GM23338 (cell line): Measurements from ENCODE around the gene MCTP2. TPM values are rescaled to one million over a fixed set of nuclear protein-coding genes. Genes with fewer than 3 reads are reported as not detected.

Experiments used
- ATAC-seq: fragments of 200-7000 bp; cut with Tn5 transposase; 3 replicates; pipeline ENCODE4 v1.9.1; 2020
- DNase-seq: peaks from one replicate; pipeline ENCODE4 v3.0.0-alpha.2; 2015; ENCODE audit warnings: low spot score
- H2AFZ ChIP-seq: fragments of 200-600 bp; sonication (generic); 2 replicates; pipeline ENCODE4 v1.8.0; 2016; ENCODE audit warnings: antibody characterized with exemption, mild to moderate bottlenecking, moderate library complexity
- H3F3A ChIP-seq: fragments of 200-600 bp; sonication (generic); replicated peaks from 2 replicates; pipeline ENCODE4 v1.8.0; 2017; ENCODE audit warnings: antibody characterized with exemption, mixed run types, low read depth
- H3K27ac ChIP-seq: fragments of 200-600 bp; sonication (generic); 2 replicates; pipeline ENCODE4 v1.6.1; 2016; ENCODE audit warnings: low read depth
- H3K27me3 ChIP-seq: fragments of 200-600 bp; sonication (generic); 2 replicates; pipeline ENCODE4 v1.8.0; 2016; ENCODE audit warnings: mild to moderate bottlenecking, mixed run types, moderate library complexity; ENCODE audit not compliant: insufficient read depth
- H3K36me3 ChIP-seq: fragments of 200-600 bp; sonication (generic); 2 replicates; pipeline ENCODE4 v1.8.0; 2016; ENCODE audit warnings: mild to moderate bottlenecking; ENCODE audit not compliant: insufficient read depth
- H3K4me1 ChIP-seq: fragments of 200-600 bp; sonication (generic); 2 replicates; pipeline ENCODE4 v1.8.0; 2016; ENCODE audit warnings: mild to moderate bottlenecking, moderate library complexity; ENCODE audit not compliant: insufficient read depth
- H3K4me2 ChIP-seq: fragments of 200-600 bp; sonication (generic); 2 replicates; pipeline ENCODE4 v1.7.1; 2017; ENCODE audit warnings: mixed run types
- H3K4me3 ChIP-seq: fragments of 200-600 bp; sonication (generic); 2 replicates; pipeline ENCODE4 v1.6.1; 2016; ENCODE audit warnings: mixed run types
- H3K79me2 ChIP-seq: fragments of 200-600 bp; sonication (generic); replicated peaks from 2 replicates; pipeline ENCODE4 v1.8.0; 2017; ENCODE audit warnings: mild to moderate bottlenecking; ENCODE audit not compliant: insufficient read depth
- H3K9me2 ChIP-seq: fragments of 200-600 bp; sonication (generic); 2 replicates; pipeline ENCODE4 v1.8.0; 2017; ENCODE audit not compliant: insufficient read depth
- H4K20me1 ChIP-seq: fragments of 200-600 bp; sonication (generic); replicated peaks from 2 replicates; pipeline ENCODE4 v1.8.0; 2017; ENCODE audit warnings: mild to moderate bottlenecking; ENCODE audit not compliant: insufficient read depth
- H3K27ac Mint-ChIP-seq: 2 replicates; pipeline ENCODE4 v1.8.0; 2020; ENCODE audit warnings: inconsistent platforms, mild to moderate bottlenecking, moderate library complexity, mixed read lengths
- H3K27me3 Mint-ChIP-seq: 3 replicates; pipeline ENCODE4 v1.8.0; 2022; ENCODE audit warnings: low read depth, mild to moderate bottlenecking, moderate library complexity, mixed read lengths, inconsistent platforms; ENCODE audit not compliant: insufficient read depth, poor library complexity
- H3K36me3 Mint-ChIP-seq: 3 replicates; pipeline ENCODE4 v1.8.0; 2021; ENCODE audit warnings: low read depth, mild to moderate bottlenecking, inconsistent platforms, moderate library complexity, mixed read lengths
- H3K4me1 Mint-ChIP-seq: 3 replicates; pipeline ENCODE4 v1.8.0; 2020; ENCODE audit warnings: mild to moderate bottlenecking, inconsistent platforms, mixed read lengths
- H3K4me3 Mint-ChIP-seq: 3 replicates; pipeline ENCODE4 v1.8.0; 2021; ENCODE audit warnings: moderate library complexity, mild to moderate bottlenecking, inconsistent platforms, mixed read lengths
- H3K9me3 Mint-ChIP-seq: 3 replicates; pipeline ENCODE4 v1.8.0; 2020; ENCODE audit warnings: moderate library complexity, mild to moderate bottlenecking, inconsistent platforms, mixed read lengths
- CREB1 ChIP-seq: fragments of 250-450 bp; sonication (Bioruptor Pico); IDR thresholded peaks from 2 replicates; pipeline ENCODE4 v1.5.0; 2020; ENCODE audit warnings: low read depth, mild to moderate bottlenecking, moderate library complexity
- CTCF ChIP-seq, 2 experiments: fragments of 200-600 bp in 1 of 2; sonication (generic) in 1 of 2; conservative IDR thresholded peaks; 2 replicates each; pipeline versions ENCODE4 v1.5.1 to v1.6.1; 2016 to 2017; ENCODE audit warnings: antibody characterized with exemption in 2 of 2, low read depth in 2 of 2, mild to moderate bottlenecking in 2 of 2, moderate library complexity in 1 of 2
- EZH2 ChIP-seq: fragments of 200-600 bp; sonication (generic); IDR thresholded peaks from one replicate; pipeline ENCODE4 v1.8.0; 2017; ENCODE audit warnings: antibody characterized with exemption, mild to moderate bottlenecking, low read depth; ENCODE audit not compliant: unreplicated experiment
- JUNB ChIP-seq: IDR thresholded peaks from one replicate; pipeline ENCODE4 v1.6.1; 2016; ENCODE audit warnings: antibody characterized with exemption; ENCODE audit not compliant: unreplicated experiment
- NANOG ChIP-seq: IDR thresholded peaks from 2 replicates; pipeline ENCODE4 v1.6.1; 2016; ENCODE audit warnings: antibody characterized with exemption, borderline replicate concordance
- POLR2AphosphoS5 ChIP-seq: IDR thresholded peaks from 2 replicates; pipeline ENCODE4 v1.6.1; 2016; ENCODE audit warnings: antibody characterized with exemption, low read depth
- STAT1 ChIP-seq: IDR thresholded peaks from one replicate; pipeline ENCODE4 v1.6.1; 2016; ENCODE audit warnings: antibody characterized with exemption; ENCODE audit not compliant: unreplicated experiment
- ZNF331 ChIP-seq: fragments of 250-450 bp; sonication (Bioruptor Pico); IDR thresholded peaks from 2 replicates; pipeline ENCODE4 v1.5.0; 2020; ENCODE audit warnings: low read depth, mild to moderate bottlenecking, moderate library complexity
- ZNF462 ChIP-seq: fragments of 250-450 bp; sonication (Bioruptor Pico); IDR thresholded peaks from 2 replicates; pipeline ENCODE4 v1.5.0; 2020; ENCODE audit warnings: mild to moderate bottlenecking, moderate library complexity
- polyA plus RNA-seq: library from polyadenylated mRNA; unstranded; fragments of >200 nt; fragmentation: Nextera tagmentation; extraction: Ambion mirVana; gene quantifications from 2 replicates; pipeline ENCODE4 v1.2.1, GENCODE V29; 2016
- total RNA-seq: library from RNA; depleted of rRNA; stranded (reverse); fragments of >200 nt; shearing (Covaris generic); gene quantifications from 2 replicates; pipeline ENCODE4 v1.2.3, GENCODE V29; 2014

Gene MCTP2
- total and polyA plus RNA-seq, 2 experiments from 2014 or later, result 1.8 to 5.5 TPM

GRCh38 chr15:94375997-94376396, 144.6 kb downstream of the MCTP2 start:
- no peaks in the 10 kb centered on the region for H3K27me3 ChIP-seq
- H3K4me3 ChIP-seq, result no peak overlapping the region
- H3K9me3 Mint-ChIP-seq, result no peaks in the 10 kb centered on the region
- H3F3A ChIP-seq, result no peaks in the 10 kb centered on the region
- no peaks in the 10 kb centered on the region for H3K79me2 ChIP-seq
- no peaks in the 10 kb centered on the region for H3K9me2 ChIP-seq
- ATAC-seq (peak; percentile 64), DNase-seq (peak; percentile 51)
- no peak overlapping the region for H2AFZ ChIP-seq
- H3K27me3 Mint-ChIP-seq, result no peaks in the 10 kb centered on the region
- no peak overlapping the region for H3K4me2 ChIP-seq
- no peaks in the 10 kb centered on the region for H3K4me1 ChIP-seq
- H4K20me1 ChIP-seq, result no peaks in the 10 kb centered on the region
- H3K36me3 ChIP-seq, result no peaks in the 10 kb centered on the region
- H3K27ac Mint-ChIP-seq, result no peak overlapping the region
- no peak overlapping the region for H3K27ac ChIP-seq
- no peak overlapping the region for H3K4me3 Mint-ChIP-seq
- TF ChIP-seq ZNF462 (CRISPR knock-in tag) (no peak), ZNF331 (CRISPR knock-in tag) (no peak), CTCF (conservative IDR thresholded peaks at IDR 0.05; ENCODE audit: low read depth in 2 of 2) (peak; percentile 49 to 79), JUNB (no peak)
- no peaks in the 10 kb centered on the region for H3K4me1 Mint-ChIP-seq
- H3K36me3 Mint-ChIP-seq, result no peaks in the 10 kb centered on the region

- Mint-ChIP-seq H3K4me3 (no peak overlapping the region), H3K27me3 (peaks cover 2% of the 10 kb centered on the region), H3K4me1 (no peaks in the 10 kb centered on the region), H3K36me3 (no peaks in the 10 kb centered on the region), H3K27ac (no peak overlapping the region), H3K9me3 (no peaks in the 10 kb centered on the region)
- no peak overlapping the region for H2AFZ ChIP-seq
- H3K79me2 ChIP-seq, result no peaks in the 10 kb centered on the region
- H3K4me2 ChIP-seq, result no peak overlapping the region
- no peak for DNase-seq
- no peaks in the 10 kb centered on the region for H3K27me3 ChIP-seq
- H3F3A ChIP-seq, result no peaks in the 10 kb centered on the region
- ATAC-seq, result no peak
- H3K36me3 ChIP-seq, result no peaks in the 10 kb centered on the region
- TF ChIP-seq EZH2, result no peak
- no peak for TF ChIP-seq NANOG
- no peak for TF ChIP-seq JUNB
- TF ChIP-seq POLR2AphosphoS5, result no peak
- TF ChIP-seq STAT1, result no peak
- TF ChIP-seq CREB1 (CRISPR knock-in tag), result no peak
- H3K9me2 ChIP-seq, result no peaks in the 10 kb centered on the region
- H3K4me1 ChIP-seq, result no peaks in the 10 kb centered on the region
- no peak overlapping the region for H3K4me3 ChIP-seq
- H4K20me1 ChIP-seq, result no peaks in the 10 kb centered on the region
- H3K27ac ChIP-seq, result no peak overlapping the region
Observed at GRCh38 chr15:94379986-94380385, 148.6 kb downstream of the MCTP2 start.
